Epithelial cell of esophagus (primary cell): Measurements from ENCODE around the gene SPHK2.
A peak's percentile ranks its signal among the peaks of the same experiment; 100 is the strongest.

ENCODE experiments used
- DNase-seq: peaks from one replicate; pipeline ENCODE4 v3.0.0; 2010; ENCODE audit warnings: low read depth
- H3K4me3 ChIP-seq: 2 replicates; pipeline ENCODE4 v1.5.1; 2011; ENCODE audit warnings: mild to moderate bottlenecking, low read length, control low read depth
- CTCF ChIP-seq: IDR thresholded peaks from 2 replicates; pipeline ENCODE4 v1.5.1; 2011; ENCODE audit warnings: low read depth, mild to moderate bottlenecking, low read length, control low read depth, inconsistent platforms; ENCODE audit not compliant: insufficient read depth; ENCODE audit errors: missing control alignments

Gene SPHK2

DNA sequence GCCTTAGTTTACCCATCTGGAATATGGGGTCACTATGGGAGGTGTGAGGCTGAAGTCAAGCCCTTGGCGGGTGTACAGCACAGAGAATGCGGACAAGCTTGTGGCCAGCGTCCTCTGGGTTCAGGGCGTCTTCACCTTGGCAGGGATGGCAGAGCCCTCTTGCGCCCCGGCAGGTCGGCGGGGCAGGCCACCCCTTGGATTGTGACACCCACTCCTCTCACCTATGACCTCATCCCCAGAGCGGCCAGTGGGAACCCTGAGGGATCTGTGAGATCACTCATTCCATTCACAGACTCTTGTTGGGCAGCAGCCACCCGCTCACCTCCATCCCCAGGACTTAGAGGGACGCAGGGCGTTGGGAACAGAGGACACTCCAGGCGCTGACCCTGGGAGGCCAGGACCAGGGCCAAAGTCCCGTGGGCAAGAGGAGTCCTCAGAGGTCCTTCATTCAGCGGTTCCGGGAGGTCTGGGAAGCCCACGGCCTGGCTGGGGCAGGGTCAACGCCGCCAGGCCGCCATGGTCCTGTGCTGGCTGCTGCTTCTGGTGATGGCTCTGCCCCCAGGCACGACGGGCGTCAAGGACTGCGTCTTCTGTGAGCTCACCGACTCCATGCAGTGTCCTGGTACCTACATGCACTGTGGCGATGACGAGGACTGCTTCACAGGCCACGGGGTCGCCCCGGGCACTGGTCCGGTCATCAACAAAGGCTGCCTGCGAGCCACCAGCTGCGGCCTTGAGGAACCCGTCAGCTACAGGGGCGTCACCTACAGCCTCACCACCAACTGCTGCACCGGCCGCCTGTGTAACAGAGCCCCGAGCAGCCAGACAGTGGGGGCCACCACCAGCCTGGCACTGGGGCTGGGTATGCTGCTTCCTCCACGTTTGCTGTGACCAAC lies 12.6 kb upstream of the SPHK2 start, which contains the start of gene SPACA4:
SPACA4 (plus strand) TSS at position 280 of the 896 bp plus-strand sequence; CDS start at position 517, 237 bp downstream.
- no peak for TF ChIP-seq CTCF
- DNase-seq, result no peak
- H3K4me3 ChIP-seq, result no peak within 1 kb of the TSS

GRCh38 chr19:48607359-48607755 lies 11.9 kb upstream of the SPHK2 start:
- no peak for DNase-seq
- no peak for TF ChIP-seq CTCF
- H3K4me3 ChIP-seq, result no peak overlapping the region

- no peak overlapping the region for H3K4me3 ChIP-seq
- DNase-seq, result peak; percentile 67
- TF ChIP-seq CTCF, result peak; percentile 54
Measured at GRCh38 chr19:48608798-48609263, 10.5 kb upstream of the SPHK2 start.

DNA sequence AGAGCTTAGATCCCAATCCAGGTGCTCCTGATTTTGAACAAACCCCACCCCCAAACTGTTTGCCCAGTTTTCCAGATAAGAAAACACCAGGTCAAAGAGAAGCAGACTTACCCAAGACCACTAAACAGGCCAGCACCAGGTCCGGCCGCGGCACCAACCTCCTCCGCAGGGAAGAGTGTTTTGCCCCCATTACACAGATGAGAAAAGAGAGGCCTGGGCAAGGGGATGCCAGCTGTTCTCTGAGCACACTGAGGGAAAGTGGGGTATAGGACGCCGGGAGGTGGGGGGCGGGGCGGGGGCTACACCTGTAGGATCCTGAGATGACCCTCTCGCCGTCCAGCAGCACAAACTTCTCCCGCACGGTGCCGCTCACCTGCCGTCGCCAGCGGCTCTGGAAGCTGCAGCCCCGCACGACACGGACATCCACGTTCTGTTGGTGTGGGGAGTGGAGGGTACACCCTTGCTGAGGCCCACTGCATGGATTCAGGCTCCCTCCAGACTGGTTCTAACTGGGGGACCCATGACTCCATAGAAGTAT lies 9.7 kb upstream of the SPHK2 start:
- DNase-seq, result no peak
- H3K4me3 ChIP-seq, result no peak overlapping the region
- TF ChIP-seq CTCF, result no peak

DNA sequence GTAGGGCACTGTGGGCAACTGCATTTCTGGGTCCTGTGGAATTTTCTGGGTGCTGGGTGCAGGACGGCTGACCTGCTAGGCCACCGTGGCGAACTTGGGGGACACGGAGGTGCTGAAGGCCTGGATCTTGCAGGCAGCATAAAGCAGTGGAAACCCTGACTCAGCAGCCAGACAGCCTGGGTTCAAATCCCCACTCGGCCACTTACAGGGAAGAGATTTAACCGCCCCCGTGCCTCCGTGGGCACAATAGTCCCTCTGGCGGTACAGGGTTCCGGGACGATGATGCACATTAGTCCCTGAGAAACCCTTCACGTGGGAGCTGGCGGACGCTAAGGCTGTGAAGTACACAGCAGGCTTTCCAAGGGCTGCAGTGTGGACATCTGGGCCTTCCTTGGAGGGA lies 7.4 kb upstream of the SPHK2 start:
- no peak overlapping the region for H3K4me3 ChIP-seq
- no peak for DNase-seq
- TF ChIP-seq CTCF, result no peak

DNA sequence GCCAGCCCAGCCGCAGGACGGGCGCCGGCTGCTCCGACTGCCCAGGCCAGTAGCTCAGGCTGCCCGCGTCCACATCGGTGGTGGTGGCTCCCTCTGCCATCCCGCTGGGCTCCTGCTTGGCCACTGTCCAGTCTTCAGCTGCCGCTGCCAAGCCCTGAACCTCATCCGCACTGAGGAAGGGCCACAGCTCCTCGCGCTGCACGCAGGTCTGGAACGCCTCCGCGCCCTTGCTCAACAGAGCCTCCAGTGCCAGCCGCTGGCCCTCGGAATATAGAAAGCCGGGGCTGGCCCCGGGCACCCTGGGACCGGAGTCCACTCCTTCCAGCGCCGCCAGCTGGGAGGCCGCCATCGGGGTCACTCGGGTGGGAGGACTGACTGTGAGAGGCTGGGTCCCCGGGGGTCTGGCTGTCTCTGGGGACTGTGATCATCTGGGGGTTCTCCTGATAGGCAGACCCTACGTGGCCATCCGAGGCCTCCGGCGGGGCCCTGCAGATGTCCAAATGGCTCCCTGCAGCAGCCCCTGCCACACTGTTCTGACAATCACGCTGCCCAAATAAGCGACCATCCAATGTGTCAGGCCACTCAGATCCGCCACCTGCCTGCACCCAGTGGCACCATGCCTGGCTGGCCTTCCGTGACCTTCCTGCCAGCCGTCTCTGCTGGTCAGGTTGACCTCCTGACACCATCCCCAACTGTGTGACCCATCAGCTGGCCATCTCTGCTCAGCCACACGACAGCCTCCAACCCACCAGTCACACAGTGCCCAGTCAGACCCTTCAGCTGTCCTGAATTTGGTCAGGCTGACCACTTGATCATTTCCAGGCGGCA lies 6.1 kb upstream of the SPHK2 start:
- no peak overlapping the region for H3K4me3 ChIP-seq
- no peak for DNase-seq
- TF ChIP-seq CTCF, result no peak
